Esophagus squamous epithelium (tissue), 5 donors: ENCODE measurements around the gene SFTPB. TPM values are rescaled to one million over a fixed set of nuclear protein-coding genes. Genes with fewer than 3 reads are reported as not detected.
A peak's percentile ranks its signal among the peaks of the same experiment; 100 is the strongest.

Source experiments
- DNase-seq: peaks from one replicate; lab custom pipeline; 2025; lab: John Stamatoyannopoulos, UW
- H3K27ac ChIP-seq, 4 donors: fragments of 200-600 bp; sonication (generic); one replicate each; pipeline ENCODE4 v1.5.1; 2016 to 2019; ENCODE audit warnings: mild to moderate bottlenecking in 1 of 4
- H3K27me3 ChIP-seq, 4 donors: fragments of 200-600 bp; sonication (generic); 1 replicate in 3 of 4; 2 replicates in 1 of 4; pipeline versions ENCODE4 v1.5.1 to v1.6.0; 2017 to 2021; ENCODE audit warnings: antibody characterized with exemption in 1 of 4
- H3K36me3 ChIP-seq, 3 donors: fragments of 200-600 bp; sonication (generic); one replicate each; pipeline ENCODE4 v1.5.1; 2016 to 2019
- H3K4me1 ChIP-seq, 3 donors: fragments of 200-600 bp; sonication (generic); one replicate each; pipeline ENCODE4 v1.5.1; 2017 to 2019
- H3K4me3 ChIP-seq, 4 donors: fragments of 200-600 bp; sonication (generic); 1 replicate in 3 of 4; 2 replicates in 1 of 4; pipeline ENCODE4 v1.5.1; 2016 to 2019; ENCODE audit warnings: mild to moderate bottlenecking in 2 of 4, moderate library complexity in 1 of 4
- H3K9me3 ChIP-seq, 3 donors: fragments of 200-600 bp; sonication (generic); one replicate each; pipeline ENCODE4 v1.5.1; 2016 to 2019
- POLR2A ChIP-seq, 4 donors: fragments of 450-650 bp; IDR thresholded peaks; one replicate each; pipeline ENCODE4 v1.6.1; 2017; ENCODE audit warnings: antibody characterized with exemption in 4 of 4, mild to moderate bottlenecking in 4 of 4, moderate library complexity in 3 of 4
- WGBS, 2 donors: methylation state at CpG; one replicate each; pipeline ENCODE4 v1.1.5; 2018; 5-methylcytosine and 5-hydroxymethylcytosine counted together
- intact Hi-C: fragments of 100-400 bp; cut with DNase I; formaldehyde crosslinking; loops from one replicate; pipeline ENCODE4 v1.15.0; 2022
- total RNA-seq, 4 donors: library from RNA; depleted of rRNA; stranded (reverse); fragments of >200 nt; gene quantifications; one replicate each; pipeline ENCODE4 v1.1.0, GENCODE V29; 2016
- TF ChIP-seq, protein P1 (sequence below), 6 experiments: fragments of 450-650 bp in 4 of 6; fragments of 200-600 bp in 2 of 6; sonication (generic) in 2 of 6; IDR thresholded peaks; one replicate each; pipeline ENCODE4 v1.5.1; 2016 to 2019; ENCODE audit warnings: antibody characterized with exemption in 6 of 6, mild to moderate bottlenecking in 4 of 6, moderate library complexity in 4 of 6
- donor health status: DM: yes; HTN: yes; CAD: no.

Gene SFTPB
- total RNA-seq, 4 donors from 2014 or later: not detected

DNA sequence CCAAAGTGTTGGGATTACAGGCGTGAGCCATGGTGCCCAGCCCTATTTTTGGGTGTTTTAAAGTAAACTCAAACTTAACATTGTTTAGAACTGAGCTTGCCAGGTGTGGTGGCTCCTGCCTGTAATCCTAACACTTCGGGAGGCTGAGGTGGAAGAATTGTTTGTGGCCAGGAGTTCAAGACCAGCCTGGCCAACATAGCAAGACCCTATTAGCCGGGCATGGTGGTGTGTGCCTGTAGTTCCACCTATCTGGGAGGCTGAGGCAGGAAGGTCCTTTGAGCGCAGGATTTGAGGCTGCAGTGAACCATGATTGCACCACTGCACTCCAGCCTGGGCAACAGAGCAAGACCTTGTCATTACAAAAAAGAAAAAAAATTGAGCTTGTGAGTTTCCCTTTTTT lies 17.5 kb downstream of the SFTPB start:
- H3K4me3 ChIP-seq: no peak overlapping the region
- H3K27me3 ChIP-seq: no peaks in the 10 kb centered on the region
- WGBS, 2 donors: 96 to 100% methylated on average over 2 to 4 of the region's 4 CpGs
- DNase-seq: no peak
- H3K36me3 ChIP-seq: peaks cover 18 to 98% (median 21%) of the 10 kb centered on the region in 3 donors
- H3K27ac ChIP-seq: no peak overlapping the region
- no peaks in the 10 kb centered on the region for H3K9me3 ChIP-seq
- intact Hi-C loops: no loop called here
- TF ChIP-seq, protein P1, sequence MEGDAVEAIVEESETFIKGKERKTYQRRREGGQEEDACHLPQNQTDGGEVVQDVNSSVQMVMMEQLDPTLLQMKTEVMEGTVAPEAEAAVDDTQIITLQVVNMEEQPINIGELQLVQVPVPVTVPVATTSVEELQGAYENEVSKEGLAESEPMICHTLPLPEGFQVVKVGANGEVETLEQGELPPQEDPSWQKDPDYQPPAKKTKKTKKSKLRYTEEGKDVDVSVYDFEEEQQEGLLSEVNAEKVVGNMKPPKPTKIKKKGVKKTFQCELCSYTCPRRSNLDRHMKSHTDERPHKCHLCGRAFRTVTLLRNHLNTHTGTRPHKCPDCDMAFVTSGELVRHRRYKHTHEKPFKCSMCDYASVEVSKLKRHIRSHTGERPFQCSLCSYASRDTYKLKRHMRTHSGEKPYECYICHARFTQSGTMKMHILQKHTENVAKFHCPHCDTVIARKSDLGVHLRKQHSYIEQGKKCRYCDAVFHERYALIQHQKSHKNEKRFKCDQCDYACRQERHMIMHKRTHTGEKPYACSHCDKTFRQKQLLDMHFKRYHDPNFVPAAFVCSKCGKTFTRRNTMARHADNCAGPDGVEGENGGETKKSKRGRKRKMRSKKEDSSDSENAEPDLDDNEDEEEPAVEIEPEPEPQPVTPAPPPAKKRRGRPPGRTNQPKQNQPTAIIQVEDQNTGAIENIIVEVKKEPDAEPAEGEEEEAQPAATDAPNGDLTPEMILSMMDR (IDR thresholded peaks at IDR 0.05): no peak
- no peak for TF ChIP-seq POLR2A (IDR thresholded peaks at IDR 0.05)
- peaks cover 0 to 11% (median 5%) of the 10 kb centered on the region in 3 donors for H3K4me1 ChIP-seq

DNA sequence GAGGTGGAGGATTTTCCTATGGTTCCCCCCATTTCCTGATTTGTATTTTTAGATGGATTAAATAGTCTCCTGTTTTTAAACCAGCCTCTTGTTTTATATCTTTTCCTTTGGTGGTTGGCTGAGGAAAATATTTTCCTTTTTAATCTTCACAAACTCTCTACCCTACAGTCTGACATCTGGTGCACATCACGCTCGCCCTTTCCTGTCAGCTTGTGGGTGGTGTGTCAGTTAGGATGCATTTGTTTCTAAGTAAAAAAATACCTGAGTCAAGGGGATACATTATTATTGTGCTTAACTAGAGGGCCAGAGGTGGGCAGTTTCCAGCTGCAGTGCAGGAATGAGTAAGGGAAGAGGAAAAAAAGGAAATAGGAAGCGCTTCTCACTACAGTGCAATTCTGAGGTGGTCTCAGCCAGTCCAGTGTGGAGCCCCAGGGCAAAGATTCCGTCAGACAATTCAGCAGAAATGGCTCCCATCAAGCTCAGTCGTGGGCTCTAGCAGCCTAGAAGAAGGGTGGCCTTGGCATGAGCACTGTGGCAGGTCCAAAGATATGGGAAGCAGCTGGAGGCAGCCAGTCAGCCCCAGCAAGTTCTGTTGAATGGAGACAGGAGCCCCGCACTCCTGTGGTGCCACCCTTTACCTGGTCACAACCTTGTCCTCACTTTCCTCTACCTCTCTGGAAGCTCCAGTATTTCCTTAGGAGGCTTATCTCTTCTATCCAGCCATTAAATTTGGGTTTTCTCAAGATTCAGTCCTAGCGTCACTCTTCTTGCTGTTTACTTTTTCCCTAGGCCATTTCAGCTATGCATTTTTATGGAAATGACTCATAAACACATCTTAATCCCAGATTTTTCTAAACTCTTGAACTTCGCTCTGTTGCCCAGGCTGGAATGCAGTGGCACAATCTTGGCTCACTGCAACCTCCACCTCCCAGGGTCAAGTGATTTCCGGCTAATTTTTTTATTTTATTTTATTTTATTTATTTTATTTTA lies 18.5 kb downstream of the SFTPB start:
- peaks cover 24 to 100% (median 31%) of the 10 kb centered on the region in 3 donors for H3K36me3 ChIP-seq
- no peaks in the 10 kb centered on the region for H3K27me3 ChIP-seq
- TF ChIP-seq, protein P1 (IDR thresholded peaks at IDR 0.05): no peak
- TF ChIP-seq POLR2A (IDR thresholded peaks at IDR 0.05): no peak
- peaks cover 0 to 11% (median 5%) of the 10 kb centered on the region in 3 donors for H3K4me1 ChIP-seq
- no peak for DNase-seq
- intact Hi-C loops: no loop called here
- WGBS, 2 donors: 71 to 83% methylated on average over 9 of the region's 9 CpGs
- H3K4me3 ChIP-seq: no peak overlapping the region
- no peaks in the 10 kb centered on the region for H3K9me3 ChIP-seq
- H3K27ac ChIP-seq: peak overlapping the region in 2 of 4 donors; percentile 4 to 52

DNA sequence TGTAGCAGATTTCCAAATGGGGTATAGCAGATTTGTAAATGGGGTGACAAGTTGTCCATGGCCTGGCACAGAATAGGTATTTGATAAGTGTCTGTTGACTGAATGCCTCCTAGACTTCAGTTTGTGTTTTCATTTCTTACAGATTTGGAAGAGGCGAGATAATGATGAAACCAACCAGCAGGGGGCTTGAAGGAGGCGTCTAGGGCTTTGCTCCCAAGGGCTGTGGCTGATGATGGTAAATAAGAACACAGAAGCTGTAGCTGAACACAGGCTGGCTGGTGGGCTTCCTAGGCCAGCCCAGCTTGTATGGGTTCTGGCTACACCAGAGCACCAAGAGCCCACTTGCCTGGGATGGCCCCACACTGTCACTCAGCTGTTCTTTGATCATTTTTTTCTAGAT lies 19.4 kb downstream of the SFTPB start:
- peak overlapping the region in 1 of 4 donors; percentile 31 for H3K27ac ChIP-seq
- TF ChIP-seq POLR2A (IDR thresholded peaks at IDR 0.05): no peak
- TF ChIP-seq, protein P1 (IDR thresholded peaks at IDR 0.05): peak in 3 of 6 experiments; percentile 18 to 42 (median 26)
- peaks cover 24 to 100% (median 35%) of the 10 kb centered on the region in 3 donors for H3K36me3 ChIP-seq
- WGBS, 2 donors: 36 to 38% methylated on average over 2 of the region's 2 CpGs
- intact Hi-C loops: no loop called here
- H3K4me1 ChIP-seq: peaks cover 0 to 11% (median 5%) of the 10 kb centered on the region in 3 donors
- H3K9me3 ChIP-seq: no peaks in the 10 kb centered on the region
- DNase-seq: no peak
- H3K4me3 ChIP-seq: no peak overlapping the region
- no peaks in the 10 kb centered on the region for H3K27me3 ChIP-seq

DNA sequence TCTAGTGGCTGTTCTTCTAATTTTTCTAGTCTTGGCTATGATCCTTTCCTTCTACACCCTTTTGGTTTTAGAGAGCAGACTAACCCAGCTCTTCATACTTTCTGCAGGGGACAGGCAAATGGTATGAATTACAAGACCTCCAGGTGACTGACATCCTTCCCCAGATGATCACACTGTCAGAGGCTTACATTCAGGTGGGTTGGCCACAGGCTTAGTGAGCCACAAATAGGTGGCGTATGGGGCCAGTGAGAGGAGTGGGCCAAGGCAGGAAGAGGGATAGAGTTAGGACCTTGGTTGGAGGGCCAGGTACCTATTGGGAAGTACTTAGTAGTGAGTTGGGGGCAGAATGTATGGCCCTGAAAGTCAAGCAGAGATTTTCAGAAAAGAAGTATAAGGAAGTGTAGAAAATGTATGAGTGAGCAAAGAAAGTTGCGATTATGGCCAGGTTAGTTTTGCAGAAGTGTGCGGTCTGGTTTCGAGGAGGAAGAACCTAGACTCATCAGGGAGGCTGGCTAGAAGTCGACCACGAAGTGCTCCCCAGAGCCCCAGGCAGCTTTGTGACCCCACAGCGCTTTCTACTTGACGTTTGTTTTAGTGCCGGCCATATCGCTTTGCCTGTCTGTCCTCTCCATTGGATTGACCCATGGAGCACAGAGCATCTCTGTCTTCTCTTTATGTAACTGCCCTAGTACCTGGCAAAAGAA lies 20.0 kb downstream of the SFTPB start:
- intact Hi-C loops: no loop called here
- H3K9me3 ChIP-seq: no peaks in the 10 kb centered on the region
- TF ChIP-seq, protein P1 (IDR thresholded peaks at IDR 0.05): no peak
- no peak for TF ChIP-seq POLR2A (IDR thresholded peaks at IDR 0.05)
- no peaks in the 10 kb centered on the region for H3K27me3 ChIP-seq
- H3K4me3 ChIP-seq: no peak overlapping the region
- no peak for DNase-seq
- H3K27ac ChIP-seq: no peak overlapping the region
- H3K4me1 ChIP-seq: peaks cover 0 to 11% (median 5%) of the 10 kb centered on the region in 3 donors
- 78 to 89% methylated on average over 10 of the region's 10 CpGs for WGBS, 2 donors
- peaks cover 24 to 100% (median 41%) of the 10 kb centered on the region in 3 donors for H3K36me3 ChIP-seq
